Measurements from ENCODE around the gene NUDT17. TPM values are rescaled to one million over a fixed set of nuclear protein-coding genes. Genes with fewer than 3 reads are reported as not detected.
"Not testable (repeated sequence)": the region's sequence is repeated elsewhere in the genome, so short reads cannot be mapped to it uniquely, and the experiment has no call there.

Gene NUDT17
- total and polyA plus RNA-seq, 2 donors (not counting 1 experiment from before 2014, with no cell fraction given) = 3.4 to 5.1 TPM

GRCh38 chr1:145827966-145828365 lies 17.5 kb upstream of the NUDT17 start:
- Histone ChIP-seq H3K9ac (ENCODE audit: insufficient read depth, low read length) (no peak overlapping the region), H3K4me3 (replicated peaks in 1 of 4; ENCODE audit: control extremely low read depth in 1 of 4, insufficient read depth in 1 of 4, low read depth in 3 of 4, low read length in 4 of 4) (no peak overlapping the region), H3K36me3 (ENCODE audit: control insufficient read depth, insufficient read depth, low read length) (peaks cover 17% of the 10 kb centered on the region), H3K79me2 (ENCODE audit: control insufficient read depth, insufficient read depth, low read length) (peaks cover 30% of the 10 kb centered on the region), H3K4me2 (ENCODE audit: extremely low read depth, insufficient read depth, low read length) (no peak overlapping the region), H4K20me1 (ENCODE audit: control insufficient read depth, extremely low read depth, insufficient read depth, low read length) (no peaks in the 10 kb centered on the region), H3K27ac (ENCODE audit: insufficient read depth, low read length) (no peak overlapping the region), H3K27me3 (ENCODE audit: control insufficient read depth, insufficient read depth, low read length) (no peaks in the 10 kb centered on the region), H2AFZ (ENCODE audit: low read length) (no peak overlapping the region), H3K4me1 (ENCODE audit: control insufficient read depth, extremely low read depth, insufficient read depth, low read length) (no peaks in the 10 kb centered on the region), H3K9me3 (ENCODE audit: control insufficient read depth, insufficient read depth, low read depth, low read length) (no peaks in the 10 kb centered on the region)
- peak in 1 of 2 donors; percentile 12 for DNase-seq (ENCODE audit: low read depth in 2 of 2)
- TF ChIP-seq CTCF (conservative IDR thresholded peaks at IDR 0.05 in 1 of 2, IDR thresholded peaks at IDR 0.05 in 1 of 2; ENCODE audit: low read depth in 1 of 2, low read length in 2 of 2) = no peak
- TF ChIP-seq EZH2 (IDR thresholded peaks at IDR 0.05; ENCODE audit: low read length, missing control alignments) = no peak

- H3K27ac ChIP-seq (ENCODE audit: insufficient read depth, low read length) = no peak overlapping the region
- no peak overlapping the region for H2AFZ ChIP-seq (ENCODE audit: low read length)
- H3K36me3 ChIP-seq (ENCODE audit: control insufficient read depth, insufficient read depth, low read length) = peaks cover 19% of the 10 kb centered on the region
- no peaks in the 10 kb centered on the region for H3K9me3 ChIP-seq (ENCODE audit: control insufficient read depth, insufficient read depth, low read depth, low read length)
- no peak for DNase-seq (ENCODE audit: low read depth in 2 of 2)
- TF ChIP-seq EZH2 (IDR thresholded peaks at IDR 0.05; ENCODE audit: low read length, missing control alignments) (no peak), CTCF (conservative IDR thresholded peaks at IDR 0.05 in 1 of 2, IDR thresholded peaks at IDR 0.05 in 1 of 2; ENCODE audit: low read depth in 1 of 2, low read length in 2 of 2) (no peak)
- no peak overlapping the region for H3K4me2 ChIP-seq (ENCODE audit: extremely low read depth, insufficient read depth, low read length)
- H3K27me3 ChIP-seq (ENCODE audit: control insufficient read depth, insufficient read depth, low read length) = no peaks in the 10 kb centered on the region
- peaks cover 30% of the 10 kb centered on the region for H3K79me2 ChIP-seq (ENCODE audit: control insufficient read depth, insufficient read depth, low read length)
- H3K4me1 ChIP-seq (ENCODE audit: control insufficient read depth, extremely low read depth, insufficient read depth, low read length) = no peaks in the 10 kb centered on the region
- no peak overlapping the region for H3K4me3 ChIP-seq (replicated peaks in 1 of 4; ENCODE audit: control extremely low read depth in 1 of 4, insufficient read depth in 1 of 4, low read depth in 3 of 4, low read length in 4 of 4)
- no peaks in the 10 kb centered on the region for H4K20me1 ChIP-seq (ENCODE audit: control insufficient read depth, extremely low read depth, insufficient read depth, low read length)
- no peak overlapping the region for H3K9ac ChIP-seq (ENCODE audit: insufficient read depth, low read length)
Measured at GRCh38 chr1:145828367-145829026, 16.9 kb upstream of the NUDT17 start.

GRCh38 chr1:145830810-145831209 lies 14.6 kb upstream of the NUDT17 start:
- not testable (repeated sequence) for H3K4me1 ChIP-seq (ENCODE audit: control insufficient read depth, extremely low read depth, insufficient read depth, low read length); H3K4me2 ChIP-seq (ENCODE audit: extremely low read depth, insufficient read depth, low read length); DNase-seq (ENCODE audit: low read depth in 2 of 2); H3K9me3 ChIP-seq (ENCODE audit: control insufficient read depth, insufficient read depth, low read depth, low read length); H3K4me3 ChIP-seq (replicated peaks in 1 of 4; ENCODE audit: control extremely low read depth in 1 of 4, insufficient read depth in 1 of 4, low read depth in 3 of 4, low read length in 4 of 4); H4K20me1 ChIP-seq (ENCODE audit: control insufficient read depth, extremely low read depth, insufficient read depth, low read length); H3K27ac ChIP-seq (ENCODE audit: insufficient read depth, low read length); H3K9ac ChIP-seq (ENCODE audit: insufficient read depth, low read length); H3K27me3 ChIP-seq (ENCODE audit: control insufficient read depth, insufficient read depth, low read length); H2AFZ ChIP-seq (ENCODE audit: low read length)
- H3K36me3 ChIP-seq (ENCODE audit: control insufficient read depth, insufficient read depth, low read length) = peaks cover 24% of the 10 kb centered on the region
- H3K79me2 ChIP-seq (ENCODE audit: control insufficient read depth, insufficient read depth, low read length) = peaks cover 12% of the 10 kb centered on the region
